ENCODE measurements around the gene CLCN3. TPM values are rescaled to one million over a fixed set of nuclear protein-coding genes. Genes with fewer than 3 reads are reported as not detected.

The CLCN3 gene
- polyA plus RNA-seq, 3 donors, result 5.3 to 7.8 (median 5.4) TPM

GRCh38 chr4:169582203-169582602, 38.2 kb upstream of the CLCN3 start:
- H3K4me3 Mint-ChIP-seq, result no peak overlapping the region
- WGBS (ENCODE audit: insufficient coverage), result no CpG with 5 or more reads among the region's 2 CpGs
- no peak for DNase-seq
- no peak overlapping the region for H3K9ac ChIP-seq (ENCODE audit: insufficient read depth, low read length, poor library complexity, severe bottlenecking)
- no peaks in the 10 kb centered on the region for H3K9me3 ChIP-seq (replicated peaks in 1 of 2; ENCODE audit: control insufficient read depth in 1 of 2, insufficient read depth in 1 of 2, low read length in 2 of 2)
- peaks cover 0 to 2% (median 0%) of the 10 kb centered on the region in 3 donors for H3K27me3 Mint-ChIP-seq (ENCODE audit: low read depth in 3 of 3)
- H3K36me3 Mint-ChIP-seq, result peaks cover 21 to 26% of the 10 kb centered on the region in 2 donors
- H3K27me3 ChIP-seq (ENCODE audit: control insufficient read depth in 2 of 2, insufficient read depth in 2 of 2, low read length in 2 of 2), result no peaks in the 10 kb centered on the region
- H3K4me1 Mint-ChIP-seq, result no peaks in the 10 kb centered on the region
- H3K4me3 ChIP-seq (replicated peaks in 1 of 3; ENCODE audit: low read depth in 2 of 3, low read length in 3 of 3), result no peak overlapping the region
- H3K36me3 ChIP-seq (replicated peaks in 1 of 2; ENCODE audit: control insufficient read depth in 1 of 2, insufficient read depth in 2 of 2, low read length in 2 of 2), result peaks cover 7 to 30% of the 10 kb centered on the region in 2 donors
- TF ChIP-seq CTCF (IDR thresholded peaks at IDR 0.05), result no peak
- no peak overlapping the region for H2AFZ ChIP-seq (ENCODE audit: insufficient read depth, low read depth, low read length, poor library complexity, severe bottlenecking)
- no peak overlapping the region for H3K27ac ChIP-seq (ENCODE audit: low read depth in 1 of 2, low read length in 2 of 2)
- H3K4me1 ChIP-seq (ENCODE audit: control insufficient read depth in 1 of 2, insufficient read depth in 2 of 2, low read length in 2 of 2), result no peaks in the 10 kb centered on the region
- intact Hi-C loops (cut with micrococcal nuclease), result no loop called here
- H4K20me1 ChIP-seq (ENCODE audit: insufficient read depth, low read length), result no peaks in the 10 kb centered on the region
- no peaks in the 10 kb centered on the region for H3K79me2 ChIP-seq (ENCODE audit: insufficient read depth, low read length)
- no peaks in the 10 kb centered on the region for H3K9me3 Mint-ChIP-seq
- no peak overlapping the region for H3K4me2 ChIP-seq (replicated peaks; ENCODE audit: extremely low read depth, low read length, poor library complexity, severe bottlenecking)
- H3K27ac Mint-ChIP-seq, result no peak overlapping the region

GRCh38 chr4:169582706-169583105, 37.7 kb upstream of the CLCN3 start:
- peak overlapping the region in 1 of 7 donors; percentile 68 for H3K27ac Mint-ChIP-seq
- H3K27ac ChIP-seq (ENCODE audit: low read depth in 1 of 2, low read length in 2 of 2), result no peak overlapping the region
- H4K20me1 ChIP-seq (ENCODE audit: insufficient read depth, low read length), result no peaks in the 10 kb centered on the region
- no peak overlapping the region for H2AFZ ChIP-seq (ENCODE audit: insufficient read depth, low read depth, low read length, poor library complexity, severe bottlenecking)
- peaks cover 0 to 2% (median 0%) of the 10 kb centered on the region in 3 donors for H3K27me3 Mint-ChIP-seq (ENCODE audit: low read depth in 3 of 3)
- no peaks in the 10 kb centered on the region for H3K79me2 ChIP-seq (ENCODE audit: insufficient read depth, low read length)
- H3K9me3 ChIP-seq (replicated peaks in 1 of 2; ENCODE audit: control insufficient read depth in 1 of 2, insufficient read depth in 1 of 2, low read length in 2 of 2), result no peaks in the 10 kb centered on the region
- no peaks in the 10 kb centered on the region for H3K4me1 Mint-ChIP-seq
- H3K4me2 ChIP-seq (replicated peaks; ENCODE audit: extremely low read depth, low read length, poor library complexity, severe bottlenecking), result no peak overlapping the region
- no peaks in the 10 kb centered on the region for H3K4me1 ChIP-seq (ENCODE audit: control insufficient read depth in 1 of 2, insufficient read depth in 2 of 2, low read length in 2 of 2)
- WGBS (ENCODE audit: insufficient coverage), result no CpG with 5 or more reads among the region's 3 CpGs
- peaks cover 24 to 26% of the 10 kb centered on the region in 2 donors for H3K36me3 Mint-ChIP-seq
- intact Hi-C loops (cut with micrococcal nuclease), result no loop called here
- no peak overlapping the region for H3K4me3 ChIP-seq (replicated peaks in 1 of 3; ENCODE audit: low read depth in 2 of 3, low read length in 3 of 3)
- no peak for TF ChIP-seq CTCF (IDR thresholded peaks at IDR 0.05)
- no peaks in the 10 kb centered on the region for H3K27me3 ChIP-seq (ENCODE audit: control insufficient read depth in 2 of 2, insufficient read depth in 2 of 2, low read length in 2 of 2)
- no peak overlapping the region for H3K4me3 Mint-ChIP-seq
- DNase-seq, result no peak
- H3K9ac ChIP-seq (ENCODE audit: insufficient read depth, low read length, poor library complexity, severe bottlenecking), result no peak overlapping the region
- H3K36me3 ChIP-seq (replicated peaks in 1 of 2; ENCODE audit: control insufficient read depth in 1 of 2, insufficient read depth in 2 of 2, low read length in 2 of 2), result peaks cover 7 to 30% of the 10 kb centered on the region in 2 donors
- no peaks in the 10 kb centered on the region for H3K9me3 Mint-ChIP-seq

Data from CD14-positive monocyte (primary cell).